ENCODE measurements around the gene FUCA1.

FUCA1 gene

GRCh38 chr1:23825762-23826522 lies 42.1 kb downstream of the FUCA1 start:
- peaks cover 26% of the 10 kb centered on the region for H3K4me1 ChIP-seq (ENCODE audit: insufficient read depth, low read length, poor library complexity, severe bottlenecking)
- H3K4me3 ChIP-seq (ENCODE audit: low read length, poor library complexity, severe bottlenecking) = peak overlapping the region; percentile 99
- no peaks in the 10 kb centered on the region for H3K36me3 ChIP-seq (ENCODE audit: insufficient read depth, low read length)
- TF ChIP-seq EZH2phosphoT487 (IDR thresholded peaks at IDR 0.05; ENCODE audit: borderline replicate concordance) (no peak), CTCF (conservative IDR thresholded peaks at IDR 0.05; ENCODE audit: low read length) (no peak)
- H3K27me3 ChIP-seq (ENCODE audit: insufficient read depth, low read length, poor library complexity, severe bottlenecking) = no peaks in the 10 kb centered on the region
- H3K79me2 ChIP-seq (ENCODE audit: insufficient read depth, low read length) = peaks cover 18% of the 10 kb centered on the region
- no peaks in the 10 kb centered on the region for H3K9me2 ChIP-seq (replicated peaks; ENCODE audit: low read depth, low read length)
- peak overlapping the region; percentile 86 for H2AFZ ChIP-seq (ENCODE audit: low read length)
- H3K9ac ChIP-seq (ENCODE audit: low read depth, low read length, poor library complexity, severe bottlenecking) = peak overlapping the region; percentile 94
- H4K20me1 ChIP-seq (ENCODE audit: insufficient read depth, low read length, poor library complexity, severe bottlenecking) = peaks cover 3% of the 10 kb centered on the region
- peak overlapping the region; percentile 95 for H3K4me2 ChIP-seq (ENCODE audit: low read depth, low read length, poor library complexity, severe bottlenecking)
- no peaks in the 10 kb centered on the region for H3K9me3 ChIP-seq (ENCODE audit: insufficient read depth, low read depth, low read length)
- no peaks in the 10 kb centered on the region for H3F3A ChIP-seq (ENCODE audit: low read depth)

- TF ChIP-seq CTCF (conservative IDR thresholded peaks at IDR 0.05; ENCODE audit: low read length) (no peak), EZH2phosphoT487 (IDR thresholded peaks at IDR 0.05; ENCODE audit: borderline replicate concordance) (no peak)
- H3K36me3 ChIP-seq (ENCODE audit: insufficient read depth, low read length) = no peaks in the 10 kb centered on the region
- no peaks in the 10 kb centered on the region for H3K9me3 ChIP-seq (ENCODE audit: insufficient read depth, low read depth, low read length)
- peak within 1 kb of the TSS; percentile 94 for H3K9ac ChIP-seq (ENCODE audit: low read depth, low read length, poor library complexity, severe bottlenecking)
- no peaks in the 10 kb centered on the region for H3K27me3 ChIP-seq (ENCODE audit: insufficient read depth, low read length, poor library complexity, severe bottlenecking)
- H2AFZ ChIP-seq (ENCODE audit: low read length) = peak within 1 kb of the TSS; percentile 86
- peak within 1 kb of the TSS; percentile 95 for H3K4me2 ChIP-seq (ENCODE audit: low read depth, low read length, poor library complexity, severe bottlenecking)
- no peaks in the 10 kb centered on the region for H3F3A ChIP-seq (ENCODE audit: low read depth)
- no peaks in the 10 kb centered on the region for H3K9me2 ChIP-seq (replicated peaks; ENCODE audit: low read depth, low read length)
- H4K20me1 ChIP-seq (ENCODE audit: insufficient read depth, low read length, poor library complexity, severe bottlenecking) = peaks cover 3% of the 10 kb centered on the region
- peak within 1 kb of the TSS; percentile 99 for H3K4me3 ChIP-seq (ENCODE audit: low read length, poor library complexity, severe bottlenecking)
- peaks cover 26% of the 10 kb centered on the region for H3K4me1 ChIP-seq (ENCODE audit: insufficient read depth, low read length, poor library complexity, severe bottlenecking)
- peaks cover 18% of the 10 kb centered on the region for H3K79me2 ChIP-seq (ENCODE audit: insufficient read depth, low read length)
Measured at GRCh38 chr1:23825076-23825761, 42.9 kb downstream of the FUCA1 start, which contains the start of gene HMGCL. HMGCL (minus strand) TSS chr1:23825429; CDS start chr1:23825415, 14 bp downstream.

- H3K9me2 ChIP-seq (replicated peaks; ENCODE audit: low read depth, low read length) = no peaks in the 10 kb centered on the region
- peak overlapping the region; percentile 83; the same call in 1 of the 2 replicates for H2AFZ ChIP-seq (ENCODE audit: low read length)
- H3K36me3 ChIP-seq (ENCODE audit: insufficient read depth, low read length) = no peaks in the 10 kb centered on the region
Measured at GRCh38 chr1:23824711-23825075, 43.4 kb downstream of the FUCA1 start.

More at GRCh38 chr1:23824711-23825075, 43.4 kb downstream of the FUCA1 start:
- H3K9me3 ChIP-seq (ENCODE audit: insufficient read depth, low read depth, low read length) = no peaks in the 10 kb centered on the region
- peaks cover 3% of the 10 kb centered on the region for H4K20me1 ChIP-seq (ENCODE audit: insufficient read depth, low read length, poor library complexity, severe bottlenecking)
- peaks cover 26% of the 10 kb centered on the region for H3K4me1 ChIP-seq (ENCODE audit: insufficient read depth, low read length, poor library complexity, severe bottlenecking)
- H3K27me3 ChIP-seq (ENCODE audit: insufficient read depth, low read length, poor library complexity, severe bottlenecking) = no peaks in the 10 kb centered on the region
- TF ChIP-seq CTCF (conservative IDR thresholded peaks at IDR 0.05; ENCODE audit: low read length) (no peak), EZH2phosphoT487 (IDR thresholded peaks at IDR 0.05; ENCODE audit: borderline replicate concordance) (no peak)
- H3K4me2 ChIP-seq (ENCODE audit: low read depth, low read length, poor library complexity, severe bottlenecking) = peak overlapping the region; percentile 95
- peak overlapping the region; percentile 94 for H3K9ac ChIP-seq (ENCODE audit: low read depth, low read length, poor library complexity, severe bottlenecking)
- no peaks in the 10 kb centered on the region for H3F3A ChIP-seq (ENCODE audit: low read depth)
- H3K4me3 ChIP-seq (ENCODE audit: low read length, poor library complexity, severe bottlenecking) = peak overlapping the region; percentile 99
- H3K79me2 ChIP-seq (ENCODE audit: insufficient read depth, low read length) = peaks cover 18% of the 10 kb centered on the region

Data from Loucy (cell line).